Mucosa of rectum (tissue), 2 donors: ENCODE data around the gene RALGPS2.
A peak's percentile ranks its signal among the peaks of the same experiment; 100 is the strongest.

ENCODE experiments used
- H3K27ac ChIP-seq, 2 donors: one replicate each; pipeline ENCODE4 v1.7.0; 2013; ENCODE audit warnings: inconsistent platforms in 2 of 2, low read depth in 2 of 2, low read length in 2 of 2
- H3K27me3 ChIP-seq, 2 donors: one replicate each; pipeline ENCODE4 v1.7.0; 2013; ENCODE audit warnings: low read length in 2 of 2; ENCODE audit not compliant: control insufficient read depth in 2 of 2, insufficient read depth in 2 of 2
- H3K36me3 ChIP-seq, 2 donors: one replicate each; pipeline ENCODE4 v1.7.0; 2013; ENCODE audit warnings: low read length in 2 of 2; ENCODE audit not compliant: control insufficient read depth in 2 of 2, insufficient read depth in 2 of 2
- H3K4me1 ChIP-seq, 2 donors: one replicate each; pipeline ENCODE4 v1.7.0; 2013; ENCODE audit warnings: low read length in 2 of 2, mild to moderate bottlenecking in 1 of 2; ENCODE audit not compliant: control insufficient read depth in 2 of 2, insufficient read depth in 2 of 2
- H3K4me3 ChIP-seq, 2 donors: one replicate each; pipeline ENCODE4 v1.7.0; 2013; ENCODE audit warnings: low read length in 2 of 2
- H3K9ac ChIP-seq, 2 donors: one replicate each; pipeline ENCODE4 v1.7.0; 2013; ENCODE audit warnings: low read length in 2 of 2, low read depth in 1 of 2, mild to moderate bottlenecking in 1 of 2
- H3K9me3 ChIP-seq, 2 donors: one replicate each; pipeline ENCODE4 v1.7.0; 2013; ENCODE audit warnings: low read length in 2 of 2; ENCODE audit not compliant: control insufficient read depth in 2 of 2
- donor health status: healthy.
- donor health status: Normal muscosa, but diverticular disease.

RALGPS2 gene, protein sequence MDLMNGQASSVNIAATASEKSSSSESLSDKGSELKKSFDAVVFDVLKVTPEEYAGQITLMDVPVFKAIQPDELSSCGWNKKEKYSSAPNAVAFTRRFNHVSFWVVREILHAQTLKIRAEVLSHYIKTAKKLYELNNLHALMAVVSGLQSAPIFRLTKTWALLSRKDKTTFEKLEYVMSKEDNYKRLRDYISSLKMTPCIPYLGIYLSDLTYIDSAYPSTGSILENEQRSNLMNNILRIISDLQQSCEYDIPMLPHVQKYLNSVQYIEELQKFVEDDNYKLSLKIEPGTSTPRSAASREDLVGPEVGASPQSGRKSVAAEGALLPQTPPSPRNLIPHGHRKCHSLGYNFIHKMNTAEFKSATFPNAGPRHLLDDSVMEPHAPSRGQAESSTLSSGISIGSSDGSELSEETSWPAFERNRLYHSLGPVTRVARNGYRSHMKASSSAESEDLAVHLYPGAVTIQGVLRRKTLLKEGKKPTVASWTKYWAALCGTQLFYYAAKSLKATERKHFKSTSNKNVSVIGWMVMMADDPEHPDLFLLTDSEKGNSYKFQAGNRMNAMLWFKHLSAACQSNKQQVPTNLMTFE

DNA sequence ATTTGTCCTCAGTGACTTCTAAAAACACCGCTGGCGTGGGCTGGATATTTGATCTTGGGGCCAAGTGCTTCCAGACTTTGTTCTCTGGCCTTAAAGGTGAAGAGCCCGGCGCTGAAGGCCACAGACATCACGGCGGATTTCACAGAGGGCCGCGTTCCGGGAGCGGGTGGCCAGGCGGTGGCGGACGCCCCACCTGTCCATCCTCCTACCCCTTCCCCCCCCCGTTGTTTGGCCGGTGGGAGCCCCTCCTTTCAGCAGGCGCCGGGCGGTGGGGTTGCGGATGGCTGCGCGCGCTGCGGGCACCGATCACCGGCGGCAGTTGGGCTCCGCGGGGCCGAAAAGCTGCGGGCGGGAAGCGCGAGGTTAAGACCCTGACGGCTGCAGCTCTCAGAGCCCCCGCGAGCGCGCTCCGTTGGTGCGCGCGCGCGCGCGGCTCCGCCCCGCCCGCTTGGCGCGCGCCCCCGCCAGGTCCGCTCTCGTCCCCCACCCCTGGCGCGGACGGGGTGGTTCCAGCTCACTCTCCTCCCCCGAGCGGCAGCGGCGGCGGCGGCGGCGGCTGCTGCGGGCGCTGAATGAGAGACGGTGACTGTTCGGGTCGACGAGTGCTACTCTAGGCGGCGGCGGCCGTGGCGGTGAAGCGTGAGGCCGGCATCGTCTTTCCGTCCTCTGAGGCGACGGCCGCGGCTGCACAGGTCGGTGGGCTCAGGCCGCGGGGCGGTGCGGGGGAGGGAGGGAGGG lies at the start of gene RALGPS2:
RALGPS2 (plus strand) TSS at position 517 of the 738 bp plus-strand sequence. CDS start 51,521 bp downstream, outside the sequence.
- peak within 1 kb of the TSS; percentile 78 to 92 for H3K9ac ChIP-seq
- H3K27me3 ChIP-seq: no peaks in the 10 kb centered on the region
- no peaks in the 10 kb centered on the region for H3K36me3 ChIP-seq
- H3K4me1 ChIP-seq: peaks cover 3 to 9% of the 10 kb centered on the region in 2 donors
- H3K27ac ChIP-seq: peak within 1 kb of the TSS; percentile 89 to 91
- no peaks in the 10 kb centered on the region for H3K9me3 ChIP-seq
- peak within 1 kb of the TSS; percentile 88 to 93 for H3K4me3 ChIP-seq

DNA sequence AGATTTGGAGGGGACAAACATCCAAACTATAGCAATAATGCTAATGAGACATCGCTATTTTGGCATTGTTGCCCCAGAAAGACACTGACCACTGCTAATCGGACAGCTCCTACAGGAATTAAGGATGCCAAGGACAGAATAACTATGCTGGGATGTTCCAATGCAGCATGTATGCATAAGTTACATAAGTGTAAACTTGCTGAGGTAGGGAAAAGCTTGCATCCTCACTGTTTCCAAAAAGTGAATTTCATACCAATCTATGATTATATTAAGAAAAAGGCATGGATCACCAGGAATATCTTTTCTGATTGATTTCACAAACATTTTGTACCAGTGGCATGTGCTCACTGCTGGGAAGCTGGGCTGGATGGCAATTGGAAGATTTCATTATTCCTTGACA lies 45.8 kb upstream of the RALGPS2 start:
- H3K36me3 ChIP-seq: no peaks in the 10 kb centered on the region
- H3K9ac ChIP-seq: no peak overlapping the region
- no peaks in the 10 kb centered on the region for H3K9me3 ChIP-seq
- no peak overlapping the region for H3K4me3 ChIP-seq
- H3K4me1 ChIP-seq: no peaks in the 10 kb centered on the region
- no peak overlapping the region for H3K27ac ChIP-seq
- no peaks in the 10 kb centered on the region for H3K27me3 ChIP-seq

DNA sequence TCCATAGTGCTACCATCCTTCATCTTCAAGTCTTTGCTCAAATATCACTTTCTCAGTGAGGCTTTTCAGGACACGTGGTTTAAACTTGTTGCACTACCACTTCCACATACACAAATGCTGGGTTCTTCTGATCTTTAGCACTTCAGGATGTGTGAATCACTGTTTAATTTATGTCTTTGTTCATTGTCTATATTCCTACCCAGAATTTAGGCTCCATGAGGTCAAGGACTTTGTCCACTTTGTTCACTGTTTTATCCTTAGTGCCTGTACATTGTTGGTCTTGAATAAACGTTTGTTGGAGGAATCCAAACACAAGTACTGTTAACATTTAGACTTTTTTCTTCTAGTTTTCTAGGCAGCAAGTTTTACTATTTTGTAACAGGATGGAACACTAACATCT lies 42.6 kb upstream of the RALGPS2 start:
- Histone ChIP-seq H3K9me3 (no peaks in the 10 kb centered on the region), H3K9ac (no peak overlapping the region), H3K27me3 (no peaks in the 10 kb centered on the region), H3K4me1 (no peaks in the 10 kb centered on the region), H3K27ac (no peak overlapping the region), H3K36me3 (no peaks in the 10 kb centered on the region), H3K4me3 (no peak overlapping the region)

DNA sequence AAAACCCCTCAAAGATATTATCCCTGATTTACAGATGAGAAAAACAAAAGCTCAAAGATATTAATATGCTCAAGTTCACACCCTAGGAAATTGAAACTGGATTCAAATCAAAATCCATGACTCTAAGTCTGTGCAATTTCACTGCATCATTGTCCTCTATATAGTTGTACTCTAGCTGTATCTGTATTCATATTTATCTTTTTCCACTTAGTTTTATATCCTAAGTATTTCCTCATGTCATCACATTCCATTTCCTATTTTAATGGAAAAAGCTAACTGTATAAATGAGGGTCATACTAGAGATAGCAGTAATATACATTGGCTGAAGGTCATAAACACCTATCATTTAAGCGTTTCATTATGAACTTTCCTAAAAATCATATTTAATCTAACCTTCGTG lies 42.2 kb upstream of the RALGPS2 start:
- H3K27me3 ChIP-seq: no peaks in the 10 kb centered on the region
- H3K4me3 ChIP-seq: no peak overlapping the region
- H3K9me3 ChIP-seq: no peaks in the 10 kb centered on the region
- H3K27ac ChIP-seq: no peak overlapping the region
- no peak overlapping the region for H3K9ac ChIP-seq
- H3K36me3 ChIP-seq: no peaks in the 10 kb centered on the region
- no peaks in the 10 kb centered on the region for H3K4me1 ChIP-seq

DNA sequence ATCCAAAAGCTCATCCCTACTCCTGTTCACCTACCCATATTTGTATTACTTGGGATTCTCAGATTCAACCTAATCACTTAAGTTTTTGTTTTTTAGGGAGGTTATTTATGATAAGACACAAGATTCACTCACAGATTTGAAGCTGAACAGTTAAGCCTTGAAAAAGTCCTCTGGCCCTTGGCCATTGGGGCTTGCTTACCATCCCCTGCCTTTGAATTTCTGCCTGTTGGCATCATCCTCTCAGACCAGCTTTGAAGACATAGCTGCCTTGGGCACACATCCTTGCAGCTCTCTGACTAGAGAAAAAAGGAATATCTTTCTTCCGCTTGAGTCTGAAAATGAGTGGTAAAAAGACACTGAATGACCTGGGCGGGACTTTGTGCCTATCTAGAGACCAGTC lies 41.8 kb upstream of the RALGPS2 start:
- Histone ChIP-seq H3K27ac (no peak overlapping the region), H3K4me3 (no peak overlapping the region), H3K4me1 (no peaks in the 10 kb centered on the region)

DNA sequence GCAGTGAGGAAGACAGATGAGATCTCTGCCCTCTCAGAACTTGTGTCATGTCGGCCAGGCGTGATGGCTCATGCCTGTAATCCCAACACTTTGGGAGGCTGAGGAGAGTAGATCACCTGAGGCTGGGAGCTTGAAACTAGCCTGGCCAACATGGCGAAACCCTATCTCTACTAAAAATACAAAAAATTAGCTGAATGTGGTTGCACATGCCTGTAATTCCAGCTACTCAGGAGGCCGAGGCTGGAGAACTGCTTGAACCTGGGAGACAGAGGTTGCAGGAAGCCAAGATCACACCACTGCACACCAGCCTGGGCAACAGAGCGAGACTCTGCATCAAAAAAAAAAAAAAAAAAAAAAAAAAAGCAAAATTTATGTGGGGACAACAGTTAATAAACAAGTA lies 40.9 kb upstream of the RALGPS2 start:
- Histone ChIP-seq H3K27me3 (no peaks in the 10 kb centered on the region), H3K9ac (no peak overlapping the region), H3K4me1 (no peaks in the 10 kb centered on the region), H3K36me3 (no peaks in the 10 kb centered on the region), H3K4me3 (no peak overlapping the region), H3K9me3 (no peaks in the 10 kb centered on the region), H3K27ac (no peak overlapping the region)

More for the DNA sequence above, 41.8 kb upstream of the RALGPS2 start:
- H3K9me3 ChIP-seq: no peaks in the 10 kb centered on the region
- H3K36me3 ChIP-seq: no peaks in the 10 kb centered on the region
- no peaks in the 10 kb centered on the region for H3K27me3 ChIP-seq
- H3K9ac ChIP-seq: no peak overlapping the region

DNA sequence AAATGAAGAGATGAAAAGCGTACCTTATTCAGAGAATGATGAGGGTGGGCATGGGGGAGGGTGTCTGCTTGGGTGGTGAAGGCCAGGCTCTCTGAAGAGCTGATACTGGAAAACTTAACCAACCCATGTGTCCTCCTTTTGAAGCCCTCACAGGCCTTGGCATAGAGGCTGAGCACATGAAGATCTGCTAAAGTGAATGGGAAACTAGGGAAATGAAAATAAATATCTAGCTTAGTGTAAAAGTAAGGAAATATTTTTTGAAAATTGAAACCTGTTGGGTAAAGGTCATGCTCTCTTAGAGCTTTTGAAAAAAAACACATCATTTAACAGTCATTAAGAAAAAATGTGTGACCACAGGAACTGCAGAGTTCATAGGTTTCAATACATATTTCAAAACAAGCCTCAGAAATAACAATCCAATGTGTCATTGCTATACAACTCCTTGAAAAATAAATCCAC lies 40.5 kb upstream of the RALGPS2 start:
- Histone ChIP-seq H3K4me3 (no peak overlapping the region), H3K9ac (no peak overlapping the region), H3K27ac (no peak overlapping the region), H3K4me1 (no peaks in the 10 kb centered on the region), H3K27me3 (no peaks in the 10 kb centered on the region), H3K36me3 (no peaks in the 10 kb centered on the region), H3K9me3 (no peaks in the 10 kb centered on the region)

DNA sequence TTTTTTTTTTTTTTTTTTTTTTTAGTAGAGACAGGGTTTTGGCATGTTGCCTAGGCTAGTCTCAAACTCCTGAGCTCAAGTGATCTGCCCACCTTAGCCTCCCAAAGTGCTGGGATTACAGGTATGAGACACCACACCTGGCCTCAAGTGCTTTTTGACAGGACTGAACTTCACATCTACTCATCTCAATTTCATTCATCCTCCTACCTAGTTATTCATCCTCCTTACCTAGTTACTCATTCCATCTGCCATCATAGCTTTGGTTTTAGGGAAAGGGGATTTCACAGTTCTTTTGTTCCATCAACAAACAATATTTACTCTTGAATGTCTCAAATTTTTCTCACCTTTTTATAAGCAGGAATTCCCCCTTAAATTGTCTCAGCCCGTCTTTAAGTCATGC lies 38.6 kb upstream of the RALGPS2 start:
- Histone ChIP-seq H3K9me3 (no peaks in the 10 kb centered on the region), H3K27ac (no peak overlapping the region), H3K4me1 (no peaks in the 10 kb centered on the region), H3K36me3 (no peaks in the 10 kb centered on the region), H3K4me3 (no peak overlapping the region), H3K9ac (no peak overlapping the region), H3K27me3 (no peaks in the 10 kb centered on the region)

DNA sequence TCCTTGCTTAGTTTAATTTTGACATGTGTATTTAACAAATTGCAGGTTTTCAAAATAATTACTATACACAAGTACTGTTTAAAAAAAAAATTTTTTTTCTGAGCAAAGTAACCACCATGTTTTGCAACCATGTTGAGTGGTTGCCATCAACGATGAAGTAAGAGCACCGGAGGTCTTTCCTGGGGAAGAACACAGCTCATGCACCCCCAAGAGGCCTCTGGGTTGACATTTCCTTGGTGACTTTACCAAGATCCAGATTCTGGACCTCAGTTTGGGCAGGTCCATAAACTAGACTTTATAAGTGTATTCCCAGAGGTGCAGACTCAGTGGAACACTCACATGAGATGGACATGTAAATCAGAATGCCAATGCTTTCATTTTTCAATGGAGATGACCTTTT lies 36.8 kb upstream of the RALGPS2 start:
- Histone ChIP-seq H3K27me3 (no peaks in the 10 kb centered on the region), H3K9ac (no peak overlapping the region), H3K4me1 (no peaks in the 10 kb centered on the region), H3K36me3 (no peaks in the 10 kb centered on the region), H3K27ac (no peak overlapping the region), H3K9me3 (no peaks in the 10 kb centered on the region), H3K4me3 (no peak overlapping the region)

DNA sequence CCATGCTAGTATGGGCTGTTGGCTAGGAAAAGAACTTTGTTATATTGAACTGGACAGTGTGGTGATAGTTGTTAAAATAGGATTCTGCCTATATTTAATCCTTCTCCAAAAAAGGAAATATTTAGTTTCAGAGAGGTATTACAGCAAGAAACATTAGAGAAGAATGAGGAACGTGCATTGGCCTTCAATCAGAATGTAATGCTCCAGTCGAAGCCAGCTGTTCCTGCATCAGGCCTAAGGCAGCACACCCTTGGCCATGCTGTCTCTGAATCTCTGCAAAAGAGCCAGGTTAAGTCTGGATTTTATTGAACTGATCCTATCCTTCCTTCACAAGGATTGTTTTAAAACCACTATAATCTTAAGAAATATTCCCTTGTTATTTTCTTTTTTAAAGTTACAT lies 35.3 kb upstream of the RALGPS2 start:
- Histone ChIP-seq H3K4me3 (no peak overlapping the region), H3K27ac (no peak overlapping the region), H3K27me3 (no peaks in the 10 kb centered on the region), H3K36me3 (no peaks in the 10 kb centered on the region), H3K4me1 (no peaks in the 10 kb centered on the region), H3K9ac (no peak overlapping the region), H3K9me3 (no peaks in the 10 kb centered on the region)
